AG04449 (cell line): Measurements from ENCODE around the gene OR6C68.
"Not testable (repeated sequence)": the region's sequence is repeated elsewhere in the genome, so short reads cannot be mapped to it uniquely, and the experiment has no call there.

ENCODE experiments used
- CTCF ChIA-PET: fragments of 350-600 bp; formaldehyde crosslinking; extraction: SDS; loops from one replicate; lab custom pipeline; 2021; ENCODE audit warnings: antibody characterized with exemption; lab: Yijun Ruan, JAX
- POLR2A ChIA-PET: fragments of 400-600, 350-600 bp; formaldehyde crosslinking; extraction: SDS; loops from one replicate; lab custom pipeline; 2020; ENCODE audit warnings: antibody characterized with exemption, inconsistent platforms; lab: Yijun Ruan, JAX
- DNase-seq: peaks from one replicate; pipeline ENCODE4 v3.0.0-alpha.2; 2010; ENCODE audit warnings: low read depth, low spot score
- H3K4me3 ChIP-seq: 2 replicates; pipeline ENCODE4 v1.5.1; 2011; ENCODE audit warnings: low read depth, mild to moderate bottlenecking, control low read depth, low read length
- CTCF ChIP-seq: IDR thresholded peaks from one replicate; pipeline ENCODE4 v1.5.1; 2011; ENCODE audit warnings: mild to moderate bottlenecking, moderate library complexity, low read length, control low read depth, inconsistent platforms; ENCODE audit not compliant: insufficient read depth; ENCODE audit errors: missing control alignments

Gene OR6C68

GRCh38 chr12:55492078-55492477 is at the start of gene OR6C68:
OR6C68 (plus strand) TSS chr12:55492378; CDS start chr12:55492378, 0 bp downstream.
- H3K4me3 ChIP-seq, result no peak within 1 kb of the TSS
- POLR2A ChIA-PET, result no interaction called here
- TF ChIP-seq CTCF, result no peak
- DNase-seq, result no peak
- CTCF ChIA-PET, result no interaction called here

- ChIA-PET POLR2A (no interaction called here), CTCF (no interaction called here)
- no peak for TF ChIP-seq CTCF
- no peak for DNase-seq
- no peak within 1 kb of the TSS for H3K4me3 ChIP-seq
Observed at GRCh38 chr12:55443776-55444175, 48.4 kb upstream of the OR6C68 start, which contains the start of gene OR6C2. OR6C2 (plus strand) TSS chr12:55444076; CDS start chr12:55452214, 8,138 bp downstream.

GRCh38 chr12:55445357-55445756 is 46.8 kb upstream of the OR6C68 start:
- TF ChIP-seq CTCF, result no peak
- no peak for DNase-seq
- no peak overlapping the region for H3K4me3 ChIP-seq
- POLR2A ChIA-PET, result no interaction called here
- CTCF ChIA-PET, result no interaction called here

GRCh38 chr12:55446326-55446725 is 45.9 kb upstream of the OR6C68 start:
- TF ChIP-seq CTCF, result no peak
- CTCF ChIA-PET, result no interaction called here
- POLR2A ChIA-PET, result no interaction called here
- no peak overlapping the region for H3K4me3 ChIP-seq
- no peak for DNase-seq

GRCh38 chr12:55448825-55449224 is 43.4 kb upstream of the OR6C68 start:
- no peak for TF ChIP-seq CTCF
- CTCF ChIA-PET, result no interaction called here
- no peak overlapping the region for H3K4me3 ChIP-seq
- POLR2A ChIA-PET, result no interaction called here
- DNase-seq, result no peak

- CTCF ChIA-PET, POLR2A ChIA-PET: not testable (repeated sequence)
Observed at GRCh38 chr12:55464926-55465325, 27.3 kb upstream of the OR6C68 start.

GRCh38 chr12:55467836-55468235 is 24.3 kb upstream of the OR6C68 start:
- TF ChIP-seq CTCF, result no peak
- DNase-seq, result no peak
- no peak overlapping the region for H3K4me3 ChIP-seq
- ChIA-PET POLR2A (no interaction called here), CTCF (no interaction called here)

More at GRCh38 chr12:55464926-55465325, 27.3 kb upstream of the OR6C68 start:
- not testable (repeated sequence) for DNase-seq, H3K4me3 ChIP-seq
